H4 (cell line): ENCODE data around the gene SEMA3C. TPM values are rescaled to one million over a fixed set of nuclear protein-coding genes. Genes with fewer than 3 reads are reported as not detected.

Experiments
- DNase-seq: peaks from one replicate; pipeline ENCODE4 v3.0.0-alpha.2; 2015; ENCODE audit warnings: low spot score
- total RNA-seq: library from RNA; depleted of rRNA; stranded (reverse); fragments of >200 nt; shearing (Covaris generic); gene quantifications from 2 replicates; pipeline ENCODE4 v1.2.3, GENCODE V29; 2014

Gene SEMA3C
- total RNA-seq, 1 experiment from 2014 or later = 150 TPM

GRCh38 chr7:80824253-80824652 lies 94.6 kb downstream of the SEMA3C start:
- DNase-seq = no peak

- DNase-seq = no peak
Measured at GRCh38 chr7:80823057-80823456, 95.8 kb downstream of the SEMA3C start.

- DNase-seq = no peak
Measured at GRCh38 chr7:80821771-80822319, 97.0 kb downstream of the SEMA3C start.

GRCh38 chr7:80819503-80819902 lies 99.3 kb downstream of the SEMA3C start:
- no peak for DNase-seq

GRCh38 chr7:80818181-80818580 lies 100.7 kb downstream of the SEMA3C start:
- DNase-seq = no peak

GRCh38 chr7:80816806-80817205 lies 102.0 kb downstream of the SEMA3C start:
- no peak for DNase-seq

GRCh38 chr7:80815733-80816132 lies 103.1 kb downstream of the SEMA3C start:
- no peak for DNase-seq

- no peak for DNase-seq
Measured at GRCh38 chr7:80809545-80809944, 109.3 kb downstream of the SEMA3C start.

- no peak for DNase-seq
Measured at GRCh38 chr7:80807166-80807900, 111.5 kb downstream of the SEMA3C start.

- no peak for DNase-seq
Measured at GRCh38 chr7:80806663-80807062, 112.2 kb downstream of the SEMA3C start.

- no peak for DNase-seq
Measured at GRCh38 chr7:80804589-80804988, 114.3 kb downstream of the SEMA3C start.

GRCh38 chr7:80802527-80802926 lies 116.3 kb downstream of the SEMA3C start:
- DNase-seq = no peak

GRCh38 chr7:80794631-80795573 lies 123.9 kb downstream of the SEMA3C start:
- no peak for DNase-seq

- no peak for DNase-seq
Measured at GRCh38 chr7:80791509-80791929, 127.3 kb downstream of the SEMA3C start.

GRCh38 chr7:80790877-80791276 lies 128.0 kb downstream of the SEMA3C start:
- no peak for DNase-seq

- no peak for DNase-seq
Measured at GRCh38 chr7:80787721-80788120, 131.1 kb downstream of the SEMA3C start.

GRCh38 chr7:80785961-80786536 lies 132.8 kb downstream of the SEMA3C start:
- DNase-seq = no peak

- no peak for DNase-seq
Measured at GRCh38 chr7:80785276-80785675, 133.6 kb downstream of the SEMA3C start.

GRCh38 chr7:80783678-80784327 lies 135.0 kb downstream of the SEMA3C start:
- no peak for DNase-seq

GRCh38 chr7:80783186-80783677 lies 135.6 kb downstream of the SEMA3C start:
- no peak for DNase-seq

GRCh38 chr7:80781561-80781979 lies 137.3 kb downstream of the SEMA3C start:
- DNase-seq = peak; percentile 85
